Peyer's patch (tissue), 4 donors: Measurements from ENCODE around the gene FA2H. TPM values are rescaled to one million over a fixed set of nuclear protein-coding genes. Genes with fewer than 3 reads are reported as not detected.
A peak's percentile ranks its signal among the peaks of the same experiment; 100 is the strongest.
"Not testable (repeated sequence)": the region's sequence is repeated elsewhere in the genome, so short reads cannot be mapped to it uniquely, and the experiment has no call there.

Experiments used
- DNase-seq, 3 donors: peaks; one replicate each; pipeline ENCODE4 v3.0.0-alpha.2; 2017 to 2019
- H3K27ac ChIP-seq, 4 donors: fragments of 200-600 bp; sonication (generic); one replicate each; pipeline ENCODE4 v1.5.1; 2016 to 2019
- H3K27me3 ChIP-seq, 2 donors: fragments of 200-600 bp; sonication (generic); one replicate each; pipeline ENCODE4 v1.5.1; 2019
- H3K36me3 ChIP-seq, 3 donors: fragments of 200-600 bp; sonication (generic); one replicate each; pipeline ENCODE4 v1.5.1; 2016 to 2019
- H3K4me1 ChIP-seq, 4 donors: fragments of 200-600 bp; sonication (generic); one replicate each; pipeline ENCODE4 v1.5.1; 2016 to 2019
- H3K4me3 ChIP-seq, 4 donors: fragments of 200-600 bp; sonication (generic); 1 replicate in 3 of 4; 2 replicates in 1 of 4; pipeline ENCODE4 v1.5.1; 2016 to 2019; ENCODE audit warnings: mild to moderate bottlenecking in 1 of 4
- H3K9me3 ChIP-seq, 4 donors: fragments of 200-600 bp; sonication (generic); one replicate each; pipeline ENCODE4 v1.5.1; 2016 to 2019; ENCODE audit warnings: mild to moderate bottlenecking in 1 of 4
- POLR2A ChIP-seq, 2 donors: fragments of 450-650 bp; IDR thresholded peaks; one replicate each; pipeline ENCODE4 v1.5.1; 2017; ENCODE audit warnings: antibody characterized with exemption in 2 of 2, mild to moderate bottlenecking in 2 of 2, moderate library complexity in 2 of 2
- total RNA-seq, 4 donors: library from RNA; depleted of rRNA; stranded (reverse); fragments of >200 nt; gene quantifications; one replicate each; pipeline ENCODE4 v1.1.0, GENCODE V29; 2016
- TF ChIP-seq, protein P1 (sequence below), 6 experiments: fragments of 450-650 bp in 4 of 6; fragments of 200-600 bp in 2 of 6; sonication (generic) in 1 of 6; IDR thresholded peaks; one replicate each; pipeline ENCODE4 v1.5.1; 2017 to 2019; ENCODE audit warnings: antibody characterized with exemption in 6 of 6, mild to moderate bottlenecking in 3 of 6, moderate library complexity in 1 of 6

Gene FA2H
- total RNA-seq, 4 donors from 2014 or later, result 6.6 to 36.9 (median 24.7) TPM

DNA sequence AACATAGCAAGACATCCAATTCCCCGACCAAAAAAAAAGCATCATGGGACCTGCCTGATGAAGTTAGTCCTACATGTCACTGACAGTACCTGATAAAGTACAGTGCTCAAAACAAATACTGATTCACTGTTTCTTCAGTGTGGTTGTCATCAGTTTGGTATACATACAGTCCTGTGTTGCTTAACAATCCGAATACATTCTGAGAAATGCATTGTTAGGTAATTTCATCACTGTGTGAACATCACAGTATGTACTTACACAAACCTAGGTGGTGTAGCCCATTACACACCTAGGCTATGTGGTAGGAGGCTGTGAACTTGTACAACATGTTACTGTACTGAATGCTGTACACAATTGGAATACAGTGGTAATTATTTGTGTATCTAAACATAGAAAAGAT is 19.0 kb upstream of the FA2H start:
- Histone ChIP-seq H3K4me3 (no peak overlapping the region), H3K36me3 (no peaks in the 10 kb centered on the region), H3K27ac (no peak overlapping the region), H3K4me1 (no peaks in the 10 kb centered on the region), H3K9me3 (no peaks in the 10 kb centered on the region), H3K27me3 (no peaks in the 10 kb centered on the region)
- TF ChIP-seq POLR2A (IDR thresholded peaks at IDR 0.05), result no peak
- TF ChIP-seq, protein P1, sequence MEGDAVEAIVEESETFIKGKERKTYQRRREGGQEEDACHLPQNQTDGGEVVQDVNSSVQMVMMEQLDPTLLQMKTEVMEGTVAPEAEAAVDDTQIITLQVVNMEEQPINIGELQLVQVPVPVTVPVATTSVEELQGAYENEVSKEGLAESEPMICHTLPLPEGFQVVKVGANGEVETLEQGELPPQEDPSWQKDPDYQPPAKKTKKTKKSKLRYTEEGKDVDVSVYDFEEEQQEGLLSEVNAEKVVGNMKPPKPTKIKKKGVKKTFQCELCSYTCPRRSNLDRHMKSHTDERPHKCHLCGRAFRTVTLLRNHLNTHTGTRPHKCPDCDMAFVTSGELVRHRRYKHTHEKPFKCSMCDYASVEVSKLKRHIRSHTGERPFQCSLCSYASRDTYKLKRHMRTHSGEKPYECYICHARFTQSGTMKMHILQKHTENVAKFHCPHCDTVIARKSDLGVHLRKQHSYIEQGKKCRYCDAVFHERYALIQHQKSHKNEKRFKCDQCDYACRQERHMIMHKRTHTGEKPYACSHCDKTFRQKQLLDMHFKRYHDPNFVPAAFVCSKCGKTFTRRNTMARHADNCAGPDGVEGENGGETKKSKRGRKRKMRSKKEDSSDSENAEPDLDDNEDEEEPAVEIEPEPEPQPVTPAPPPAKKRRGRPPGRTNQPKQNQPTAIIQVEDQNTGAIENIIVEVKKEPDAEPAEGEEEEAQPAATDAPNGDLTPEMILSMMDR (IDR thresholded peaks at IDR 0.05), result no peak
- no peak for DNase-seq

DNA sequence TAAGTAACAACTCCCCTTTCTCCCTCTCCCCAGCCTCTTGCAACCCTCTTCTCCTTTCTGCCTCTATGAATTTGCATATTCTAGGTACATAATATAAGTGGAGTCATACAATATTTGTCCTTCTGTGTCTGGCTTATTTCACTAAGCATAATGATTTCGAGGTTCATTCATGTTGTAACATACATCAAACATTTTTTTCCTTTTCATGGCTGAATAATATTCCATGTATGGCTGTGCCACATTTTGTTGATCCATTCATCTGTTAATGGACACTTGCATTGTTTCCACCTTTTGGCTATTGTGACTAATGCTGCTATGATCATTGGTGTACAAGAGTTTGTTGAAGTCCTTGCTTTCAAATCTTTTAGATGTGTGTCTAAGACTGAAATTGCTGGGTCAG is 17.6 kb upstream of the FA2H start:
- H3K27me3 ChIP-seq, result no peaks in the 10 kb centered on the region
- DNase-seq, result no peak
- TF ChIP-seq, protein P1 (IDR thresholded peaks at IDR 0.05), result no peak
- H3K4me3 ChIP-seq, result no peak overlapping the region
- H3K4me1 ChIP-seq, result no peaks in the 10 kb centered on the region
- H3K9me3 ChIP-seq, result no peaks in the 10 kb centered on the region
- H3K36me3 ChIP-seq, result no peaks in the 10 kb centered on the region
- no peak overlapping the region for H3K27ac ChIP-seq

DNA sequence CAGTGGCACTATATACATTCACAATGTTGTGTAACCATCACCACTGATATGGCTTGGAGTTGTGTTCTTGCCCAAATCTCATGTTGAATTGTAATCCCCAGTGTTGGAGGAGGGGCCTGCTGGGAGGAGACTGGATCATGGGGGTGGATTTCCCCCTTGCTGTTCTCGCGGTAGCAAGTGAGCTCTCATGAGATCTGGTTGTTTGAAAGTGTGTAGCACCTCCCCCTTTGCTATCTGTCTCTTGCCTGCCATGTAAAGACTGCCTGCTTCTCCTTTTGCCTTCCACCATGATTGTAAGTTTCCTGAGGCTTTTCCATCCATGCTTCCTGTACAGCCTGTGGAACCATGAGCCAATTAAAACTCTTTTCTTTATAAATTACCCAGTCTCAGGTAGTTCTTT is 17.1 kb upstream of the FA2H start:
- not testable (repeated sequence) for DNase-seq, H3K9me3 ChIP-seq, H3K36me3 ChIP-seq, H3K27ac ChIP-seq, H3K4me3 ChIP-seq, H3K27me3 ChIP-seq, H3K4me1 ChIP-seq

DNA sequence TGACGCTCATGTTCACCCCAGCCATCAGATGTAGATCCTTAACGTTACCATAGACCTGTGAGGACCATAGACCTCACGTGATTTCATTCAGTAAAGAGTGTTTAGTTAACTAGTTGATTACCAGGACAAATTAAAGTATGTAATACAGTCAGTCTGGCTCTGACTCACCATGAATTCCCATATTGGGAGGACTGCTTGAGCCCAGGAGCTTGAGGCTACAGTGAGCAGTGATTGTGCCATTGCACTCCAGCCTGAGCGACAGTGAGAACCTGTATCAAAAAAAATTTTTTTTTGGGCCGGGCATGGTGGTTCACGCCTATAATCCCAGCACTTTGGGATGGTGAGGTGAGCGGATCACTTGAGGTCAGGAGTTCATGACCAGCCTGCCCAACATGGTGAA is 13.5 kb upstream of the FA2H start:
- H3K27me3 ChIP-seq, result no peaks in the 10 kb centered on the region
- H3K36me3 ChIP-seq, result no peaks in the 10 kb centered on the region
- no peak overlapping the region for H3K27ac ChIP-seq
- TF ChIP-seq, protein P1 (IDR thresholded peaks at IDR 0.05), result no peak
- TF ChIP-seq POLR2A (IDR thresholded peaks at IDR 0.05), result no peak
- H3K4me3 ChIP-seq, result no peak overlapping the region
- no peaks in the 10 kb centered on the region for H3K9me3 ChIP-seq
- DNase-seq, result no peak
- H3K4me1 ChIP-seq, result no peaks in the 10 kb centered on the region

DNA sequence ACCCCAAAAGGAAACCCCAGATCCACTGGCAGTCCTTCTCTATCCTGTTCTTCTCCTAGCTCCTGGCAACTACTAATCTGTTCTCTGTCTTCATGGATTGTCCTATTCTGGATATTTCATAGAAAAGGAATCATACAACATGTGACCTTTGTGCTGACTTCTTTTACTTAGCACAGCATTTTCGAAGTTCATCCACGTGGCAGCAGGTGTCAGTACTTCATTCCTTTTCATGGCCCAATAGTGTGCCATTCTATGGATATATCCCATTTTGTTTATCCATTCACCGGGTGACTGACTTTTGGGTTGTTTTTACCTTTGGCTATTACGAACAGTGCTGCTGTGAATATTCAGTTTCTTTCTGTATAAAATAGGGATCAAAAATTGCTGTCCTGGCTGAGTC is 10.4 kb upstream of the FA2H start:
- Histone ChIP-seq H3K4me1 (no peaks in the 10 kb centered on the region), H3K4me3 (no peak overlapping the region), H3K9me3 (no peaks in the 10 kb centered on the region), H3K36me3 (no peaks in the 10 kb centered on the region), H3K27me3 (no peaks in the 10 kb centered on the region), H3K27ac (no peak overlapping the region)
- no peak for DNase-seq
- no peak for TF ChIP-seq POLR2A (IDR thresholded peaks at IDR 0.05)
- TF ChIP-seq, protein P1 (IDR thresholded peaks at IDR 0.05), result peak in 1 of 6 experiments; percentile 5

DNA sequence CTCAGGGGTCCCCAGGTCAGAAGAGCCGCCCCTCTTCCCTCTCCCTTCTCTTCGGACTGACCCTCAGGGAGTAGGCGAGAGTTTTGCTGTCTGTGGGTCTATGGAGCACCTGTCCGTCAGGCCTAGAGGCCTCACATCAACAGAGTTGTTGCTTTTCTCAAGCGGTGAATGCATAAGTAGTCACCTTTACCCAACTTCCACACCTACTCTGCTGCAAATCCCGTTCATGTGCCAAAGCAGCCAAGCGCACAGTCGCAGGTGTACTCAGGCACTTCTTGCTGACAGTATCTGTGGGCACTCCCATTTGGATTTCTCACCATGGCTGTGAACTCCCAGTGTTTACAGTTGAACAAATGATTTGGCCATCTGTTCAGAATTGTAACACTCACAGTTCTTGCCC is 4.0 kb upstream of the FA2H start:
- Histone ChIP-seq H3K4me1 (peaks cover 0 to 17% (median 2%) of the 10 kb centered on the region in 4 donors), H3K27ac (no peak overlapping the region)
- DNase-seq, result peak in 1 of 3 donors; percentile 60

More for the DNA sequence above, 4.0 kb upstream of the FA2H start:
- TF ChIP-seq, protein P1 (IDR thresholded peaks at IDR 0.05), result no peak
- no peak for TF ChIP-seq POLR2A (IDR thresholded peaks at IDR 0.05)
- no peaks in the 10 kb centered on the region for H3K27me3 ChIP-seq
- no peak overlapping the region for H3K4me3 ChIP-seq
- no peaks in the 10 kb centered on the region for H3K36me3 ChIP-seq
- no peaks in the 10 kb centered on the region for H3K9me3 ChIP-seq
